MM.1S (cell line): ENCODE measurements around the gene VAPA.

ENCODE experiments used
- CTCF ChIP-seq: fragments of 300-600 bp; sonication (generic); IDR thresholded peaks from 2 replicates; pipeline ENCODE4 v1.5.1; 2016; ENCODE audit warnings: antibody characterized with exemption, low read length, mixed read lengths
- EZH2 ChIP-seq: fragments of 300-600 bp; sonication (generic); optimal IDR thresholded peaks from 2 replicates; pipeline ENCODE3; 2017; ENCODE audit warnings: low read depth, mild to moderate bottlenecking, antibody characterized with exemption, low read length, mixed read lengths
- EZH2phosphoT487 ChIP-seq: fragments of 300-600 bp; sonication (generic); IDR thresholded peaks from 2 replicates; pipeline ENCODE4 v1.6.1; 2018; ENCODE audit warnings: antibody characterized with exemption, low read length

- TF ChIP-seq EZH2 (no peak), CTCF (no peak), EZH2phosphoT487 (no peak)
These were observed 52.2 kb downstream of the VAPA start for GRCh38 chr18:9965711-9966624.
